Endometrium (tissue), 2 donors: ENCODE data around the gene IL17RD.

Source experiments
- FAIRE-seq: peaks from 2 replicates; lab custom pipeline; 2012; peaks lifted over from hg19 to GRCh38; lab: Jason Lieb, UNC
- donor health status: control.
- donor health status: control.

Gene IL17RD

GRCh38 chr3:57158813-57159738 is 6.1 kb downstream of the IL17RD start:
- FAIRE-seq: no peak

GRCh38 chr3:57158325-57158724 is 6.8 kb downstream of the IL17RD start:
- FAIRE-seq: no peak

GRCh38 chr3:57157545-57157944 is 7.6 kb downstream of the IL17RD start:
- FAIRE-seq: no peak

- FAIRE-seq: no peak
Observed at GRCh38 chr3:57155310-57155643, 9.9 kb downstream of the IL17RD start.

GRCh38 chr3:57154470-57155309 is 10.5 kb downstream of the IL17RD start:
- no peak for FAIRE-seq

GRCh38 chr3:57152151-57153143 is 12.7 kb downstream of the IL17RD start:
- FAIRE-seq: no peak

- FAIRE-seq: no peak
Observed at GRCh38 chr3:57151749-57152148, 13.4 kb downstream of the IL17RD start.

- peak; percentile 46 for FAIRE-seq
Observed at GRCh38 chr3:57151021-57151449, 14.1 kb downstream of the IL17RD start.

- FAIRE-seq: no peak
Observed at GRCh38 chr3:57150113-57150581, 15.0 kb downstream of the IL17RD start.

- no peak for FAIRE-seq
Observed at GRCh38 chr3:57147071-57147470, 18.1 kb downstream of the IL17RD start.

- FAIRE-seq: no peak
Observed at GRCh38 chr3:57145852-57146251, 19.3 kb downstream of the IL17RD start.

GRCh38 chr3:57144952-57145351 is 20.2 kb downstream of the IL17RD start:
- no peak for FAIRE-seq

- FAIRE-seq: no peak
Observed at GRCh38 chr3:57143886-57144459, 21.2 kb downstream of the IL17RD start.

GRCh38 chr3:57142411-57142723 is 22.8 kb downstream of the IL17RD start:
- no peak for FAIRE-seq

- FAIRE-seq: peak; percentile 93
Observed at GRCh38 chr3:57141719-57142410, 23.3 kb downstream of the IL17RD start.

GRCh38 chr3:57140894-57141293 is 24.3 kb downstream of the IL17RD start:
- FAIRE-seq: no peak

GRCh38 chr3:57135964-57136719 is 29.0 kb downstream of the IL17RD start:
- no peak for FAIRE-seq

GRCh38 chr3:57133157-57133556 is 32.0 kb downstream of the IL17RD start:
- FAIRE-seq: no peak

GRCh38 chr3:57132674-57133073 is 32.5 kb downstream of the IL17RD start:
- FAIRE-seq: no peak

- no peak for FAIRE-seq
Observed at GRCh38 chr3:57131210-57131588, 34.0 kb downstream of the IL17RD start.
